GM18870 (cell line): ENCODE measurements around the gene RAB3D.
"Not testable (repeated sequence)": the region's sequence is repeated elsewhere in the genome, so short reads cannot be mapped to it uniquely, and the experiment has no call there.

Experiments
- ATAC-seq: cut with Tn5 transposase; IDR thresholded peaks from one replicate; pipeline ENCODE4 v1.9.1; 2021; ENCODE audit warnings: moderate library complexity; ENCODE audit not compliant: unreplicated experiment

The RAB3D gene

DNA sequence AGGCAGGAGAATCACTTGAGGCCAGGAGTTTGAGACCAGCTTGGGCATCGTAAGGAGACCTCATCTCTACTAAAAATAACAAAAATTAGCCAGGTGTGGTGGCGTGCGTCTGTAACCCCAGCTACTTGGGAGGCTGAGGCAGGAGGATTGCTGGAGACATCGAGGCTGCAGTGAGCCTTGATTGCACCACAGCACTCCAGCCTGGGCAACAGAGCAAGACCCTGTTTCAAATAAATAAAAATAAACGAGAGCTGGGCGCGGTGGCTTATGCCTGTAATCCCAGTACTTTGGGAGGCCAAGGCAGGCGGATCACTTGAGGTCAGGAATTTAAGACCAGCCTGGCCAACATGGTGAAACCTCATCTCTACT, 626 bp upstream of the RAB3D start:
- ATAC-seq = not testable (repeated sequence)

DNA sequence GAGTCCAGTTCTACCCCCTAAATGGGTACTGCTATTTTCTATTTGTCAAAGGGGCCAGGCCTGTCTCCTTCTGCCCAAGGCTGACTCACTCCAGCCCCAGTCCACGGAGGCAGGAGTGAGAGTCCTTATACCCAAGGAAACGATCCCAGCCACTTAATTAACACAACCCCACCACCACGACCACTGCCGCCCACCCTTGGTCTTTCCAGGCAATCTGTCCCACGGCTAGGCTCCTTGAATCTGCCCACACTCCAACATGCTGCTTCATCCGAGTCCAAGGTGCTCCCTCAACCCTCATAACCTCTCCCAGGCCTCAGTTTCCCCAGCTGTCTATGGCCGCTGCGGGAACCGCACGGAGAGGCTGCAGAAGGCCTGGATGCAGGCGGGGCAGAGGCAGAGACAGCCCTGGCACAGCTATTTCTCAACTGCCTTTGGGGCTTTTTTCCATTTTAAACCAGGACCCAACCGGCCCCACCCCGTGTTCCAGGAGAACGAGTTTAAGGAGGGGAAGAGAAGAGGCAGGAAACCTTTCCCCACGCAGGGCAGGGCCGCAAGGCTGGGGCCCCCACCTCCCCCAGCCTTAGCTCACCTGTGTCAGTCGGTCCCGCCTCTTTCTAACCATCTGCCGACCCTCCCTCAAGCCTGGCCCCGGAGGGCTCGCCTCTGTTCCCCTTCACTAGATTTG, 746 bp downstream of the RAB3D start:
- no peak for ATAC-seq

DNA sequence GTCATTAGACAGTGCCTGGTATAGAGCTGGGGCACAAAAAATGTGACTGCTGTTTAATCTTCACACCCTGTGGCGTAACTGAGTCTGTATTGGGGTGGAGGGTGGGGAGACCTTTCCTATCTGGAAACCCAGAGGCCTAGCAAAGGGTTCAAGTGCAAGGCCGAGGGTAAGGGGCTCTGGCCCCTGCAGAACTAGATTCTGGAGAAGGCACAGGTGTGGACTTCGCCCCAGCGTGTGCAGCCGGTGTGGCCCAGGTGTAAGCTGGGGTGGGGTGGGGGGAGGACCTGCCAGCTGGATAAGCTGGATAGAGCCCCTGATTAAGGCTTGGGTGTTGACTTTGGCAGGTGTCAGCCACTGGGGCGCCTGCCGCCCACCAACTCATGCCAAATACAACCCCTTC, 1.3 kb downstream of the RAB3D start:
- no peak for ATAC-seq

DNA sequence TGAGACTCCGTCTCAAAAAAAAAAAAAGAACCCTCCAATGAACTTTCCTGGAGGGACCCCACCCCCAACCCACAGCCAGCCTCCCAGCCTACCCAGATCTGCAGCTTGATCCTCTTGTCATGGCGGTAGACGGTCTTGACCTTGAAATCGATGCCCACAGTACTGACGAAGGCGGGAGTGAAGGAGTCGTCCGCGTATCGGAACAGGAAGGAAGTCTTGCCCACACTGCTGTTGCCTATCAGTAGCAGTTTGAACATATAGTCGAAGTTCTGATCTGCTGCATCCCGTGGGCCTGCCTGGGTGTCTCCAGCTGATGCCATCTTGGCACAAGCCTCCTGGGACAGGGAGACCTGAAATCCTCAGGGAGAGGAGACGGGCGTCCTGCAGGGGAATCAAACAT, 2.4 kb downstream of the RAB3D start:
- no peak for ATAC-seq

DNA sequence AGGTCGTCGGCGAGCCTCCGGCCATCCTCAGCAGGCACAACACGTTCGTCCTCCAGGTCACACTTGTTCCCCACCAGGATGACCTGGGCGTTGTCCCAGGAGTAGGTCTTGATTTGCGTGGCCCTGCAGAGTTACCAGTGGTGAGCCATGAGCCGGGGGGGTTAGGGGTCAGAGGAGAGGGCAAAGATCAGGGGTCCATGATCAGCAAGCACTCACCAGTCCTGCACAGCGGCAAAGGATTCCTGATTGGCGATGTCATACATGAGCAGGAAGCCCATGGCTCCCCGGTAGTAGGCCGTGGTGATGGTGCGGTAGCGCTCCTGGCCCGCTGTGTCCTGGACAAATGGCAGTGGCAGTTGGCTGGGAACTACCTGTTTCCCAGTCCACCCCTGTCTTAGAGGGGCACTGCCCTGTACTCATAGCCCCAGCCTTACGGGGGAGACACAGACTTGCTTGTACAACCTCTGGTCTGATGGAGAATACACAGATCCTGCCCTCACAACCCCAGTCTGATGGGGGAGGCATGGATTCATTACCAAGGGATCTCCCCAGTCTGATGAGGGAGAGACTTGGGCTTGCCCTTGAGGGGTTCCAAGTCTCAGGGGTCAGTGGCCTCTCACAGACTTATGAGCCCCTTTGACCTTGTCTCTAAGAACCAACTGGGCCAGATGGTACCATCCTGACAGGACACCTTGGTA, 3.9 kb downstream of the RAB3D start:
- ATAC-seq = no peak

DNA sequence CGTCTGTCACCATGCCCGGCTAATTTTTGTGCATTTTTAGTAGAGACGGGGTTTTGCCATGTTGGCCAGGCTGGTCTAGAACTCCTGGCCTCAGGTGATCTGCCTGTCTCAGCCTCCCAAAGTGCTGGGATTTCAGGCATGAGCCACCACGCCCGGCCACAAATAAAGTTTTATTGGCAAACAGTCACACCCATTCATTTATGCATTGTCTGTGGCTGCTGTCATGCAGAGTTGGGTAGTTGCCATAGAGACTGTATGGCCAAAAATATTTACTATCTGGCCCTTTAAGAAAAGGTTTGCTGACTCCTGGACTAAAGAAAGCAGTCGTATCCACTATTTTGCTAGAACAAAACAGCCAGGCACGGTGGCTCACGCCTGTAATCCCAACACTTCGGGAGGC, 5.6 kb downstream of the RAB3D start:
- ATAC-seq = not testable (repeated sequence)

DNA sequence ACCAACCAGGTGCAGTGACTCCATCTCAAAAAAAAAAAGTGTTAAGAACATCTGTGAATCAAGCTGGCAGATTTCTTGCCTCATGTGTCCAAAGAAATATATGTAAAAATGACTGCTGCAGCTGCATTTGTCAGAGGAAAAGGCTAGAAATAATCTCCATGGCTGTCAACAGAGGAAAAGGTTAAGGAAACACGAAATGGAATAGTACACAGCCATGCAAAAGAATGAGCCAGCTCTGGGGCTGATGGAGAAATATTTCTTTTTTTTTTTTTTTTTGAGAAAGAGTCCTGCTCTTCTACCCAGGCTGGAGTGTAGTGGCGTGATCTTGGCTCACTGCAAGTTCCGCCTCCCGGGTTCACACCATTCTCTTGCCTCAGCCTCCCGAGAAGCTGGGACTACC, 6.6 kb downstream of the RAB3D start:
- ATAC-seq = no peak

DNA sequence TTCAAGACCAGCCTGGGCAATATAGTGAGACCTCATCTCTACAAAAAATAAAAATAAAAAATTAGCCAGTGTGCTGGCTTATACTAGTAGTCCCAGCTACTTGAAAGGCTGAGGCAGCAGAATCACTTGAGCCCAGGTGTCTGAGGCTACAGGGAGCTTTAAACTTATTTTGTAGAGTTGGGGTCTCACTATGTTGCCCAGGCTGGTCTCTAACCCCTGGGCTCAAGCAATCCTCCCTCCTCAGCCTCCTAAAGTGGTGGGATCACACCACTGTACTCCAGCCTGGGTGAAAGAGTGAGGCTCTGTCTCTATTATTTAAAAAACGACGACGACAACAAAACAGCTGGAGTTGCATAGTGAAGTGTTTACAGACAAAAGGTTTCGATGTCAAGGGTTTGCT, 8.0 kb downstream of the RAB3D start:
- no peak for ATAC-seq

DNA sequence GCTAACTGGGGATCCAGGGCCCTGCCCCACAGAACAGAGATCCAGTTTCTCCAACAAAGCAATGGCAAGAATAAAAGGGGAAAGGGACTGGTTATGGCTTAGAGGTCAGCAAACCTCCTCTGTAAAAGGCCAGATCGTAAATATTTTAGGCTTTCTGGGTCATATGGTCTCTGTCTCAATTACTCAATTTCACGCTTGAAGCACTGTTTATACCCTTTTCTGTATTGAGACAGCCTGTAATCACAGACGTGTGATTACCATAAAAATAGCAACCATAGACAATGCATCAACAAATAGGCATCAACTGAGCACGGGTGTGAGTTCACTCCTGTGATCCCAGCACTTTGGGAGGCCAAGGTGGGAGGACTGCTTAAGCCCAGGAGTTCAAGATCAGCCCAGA, 9.3 kb downstream of the RAB3D start:
- no peak for ATAC-seq

DNA sequence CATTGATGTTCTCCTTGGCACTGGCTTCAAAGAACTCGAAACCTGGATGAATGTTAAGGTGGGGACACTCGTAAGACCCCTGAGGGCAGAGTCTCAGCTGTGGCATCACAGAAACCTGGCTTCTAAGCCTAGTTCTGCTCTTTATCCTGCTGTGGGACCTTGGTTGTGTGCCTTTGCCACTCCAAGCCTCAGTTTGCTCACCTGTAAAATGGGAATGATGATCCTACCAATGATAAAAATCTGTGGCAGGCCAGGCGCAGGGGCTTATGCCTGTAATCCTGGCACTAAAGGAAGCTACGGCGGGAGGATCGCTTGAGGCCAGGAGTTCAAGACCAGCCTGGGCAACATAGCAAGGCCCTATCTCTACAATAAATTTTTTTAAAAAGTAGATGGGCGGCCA, 13.9 kb downstream of the RAB3D start:
- no peak for ATAC-seq

DNA sequence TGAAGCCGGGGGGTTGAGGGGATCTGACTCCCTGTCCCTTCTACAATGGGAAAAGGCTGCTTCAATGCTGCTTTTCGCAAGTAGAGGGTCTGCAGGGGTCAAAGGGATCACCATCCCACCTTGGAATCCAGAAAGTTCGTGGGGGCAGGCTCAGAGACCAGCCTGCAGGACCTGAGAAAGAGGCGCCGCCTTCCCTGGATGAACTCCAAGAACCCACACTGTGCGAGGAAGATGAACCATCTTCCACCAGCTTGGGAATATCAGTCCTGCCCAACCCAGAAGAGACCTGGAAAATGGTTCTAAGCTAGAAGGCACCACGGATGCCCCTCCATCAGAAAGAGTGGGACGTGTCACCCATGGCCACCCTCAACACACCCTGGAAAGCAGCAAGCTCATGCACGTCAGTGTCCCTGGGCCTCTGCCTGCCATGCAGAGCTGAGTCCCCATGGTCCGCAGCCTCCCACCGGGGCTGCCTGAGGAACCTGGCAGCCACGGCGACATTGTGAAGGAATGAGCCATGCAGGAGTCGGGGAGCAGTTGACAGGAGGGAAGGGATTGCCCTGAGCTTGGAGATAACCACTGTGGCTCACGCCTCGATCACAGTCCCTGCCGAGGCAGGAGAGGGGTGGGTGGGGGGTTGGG, 14.6 kb downstream of the RAB3D start:
- no peak for ATAC-seq

DNA sequence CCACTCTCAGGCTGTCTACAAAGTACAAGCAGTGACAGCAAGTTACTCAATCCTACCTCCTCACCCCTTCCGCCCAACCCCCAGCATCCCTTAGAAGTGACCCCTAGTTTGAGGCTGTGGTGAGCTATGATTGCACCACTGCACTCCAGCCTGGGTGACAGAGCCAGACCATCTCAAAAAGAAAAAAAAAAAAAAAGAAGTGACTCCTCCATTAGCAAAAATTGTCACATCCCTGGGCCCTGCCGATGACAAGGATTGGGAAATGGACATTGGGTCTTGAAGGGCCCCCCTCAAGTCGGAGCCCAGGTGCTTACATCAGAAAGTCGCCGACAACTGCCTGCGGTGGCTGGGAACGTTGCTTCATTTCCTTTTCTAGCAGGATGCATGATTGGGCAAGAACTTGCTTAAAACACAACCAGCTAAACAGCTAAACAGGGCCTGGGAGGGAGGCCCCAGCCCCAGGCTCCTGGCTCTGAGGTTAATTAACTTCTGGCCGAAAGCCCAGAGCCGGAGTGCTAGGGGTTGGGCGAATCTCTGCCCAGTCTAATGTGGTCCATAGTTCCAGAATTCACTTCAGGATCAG, 15.3 kb downstream of the RAB3D start:
- ATAC-seq = no peak

DNA sequence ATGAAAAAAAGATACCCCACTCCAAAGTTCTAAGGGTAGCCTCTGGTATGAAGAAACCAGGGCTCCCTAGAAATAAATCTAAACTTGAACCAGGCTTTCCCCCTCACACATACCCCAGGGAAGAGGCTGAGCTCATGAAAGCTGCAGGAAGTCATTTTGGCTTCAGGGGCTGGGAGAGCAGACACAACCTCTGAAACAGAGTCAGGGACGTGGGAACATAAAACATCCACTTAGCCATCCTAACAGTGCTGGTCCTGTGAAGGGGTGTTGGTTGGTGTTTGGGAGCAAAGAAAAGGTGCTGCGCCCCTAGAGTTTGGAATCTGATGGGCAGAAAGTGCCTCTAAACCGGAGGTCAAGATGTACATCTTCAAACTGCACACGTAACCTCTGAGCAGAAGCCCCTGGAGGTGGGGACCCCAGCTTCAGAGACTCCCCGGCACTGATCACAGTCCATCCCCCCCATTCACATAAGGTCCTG, 15.8 kb downstream of the RAB3D start:
- no peak for ATAC-seq

DNA sequence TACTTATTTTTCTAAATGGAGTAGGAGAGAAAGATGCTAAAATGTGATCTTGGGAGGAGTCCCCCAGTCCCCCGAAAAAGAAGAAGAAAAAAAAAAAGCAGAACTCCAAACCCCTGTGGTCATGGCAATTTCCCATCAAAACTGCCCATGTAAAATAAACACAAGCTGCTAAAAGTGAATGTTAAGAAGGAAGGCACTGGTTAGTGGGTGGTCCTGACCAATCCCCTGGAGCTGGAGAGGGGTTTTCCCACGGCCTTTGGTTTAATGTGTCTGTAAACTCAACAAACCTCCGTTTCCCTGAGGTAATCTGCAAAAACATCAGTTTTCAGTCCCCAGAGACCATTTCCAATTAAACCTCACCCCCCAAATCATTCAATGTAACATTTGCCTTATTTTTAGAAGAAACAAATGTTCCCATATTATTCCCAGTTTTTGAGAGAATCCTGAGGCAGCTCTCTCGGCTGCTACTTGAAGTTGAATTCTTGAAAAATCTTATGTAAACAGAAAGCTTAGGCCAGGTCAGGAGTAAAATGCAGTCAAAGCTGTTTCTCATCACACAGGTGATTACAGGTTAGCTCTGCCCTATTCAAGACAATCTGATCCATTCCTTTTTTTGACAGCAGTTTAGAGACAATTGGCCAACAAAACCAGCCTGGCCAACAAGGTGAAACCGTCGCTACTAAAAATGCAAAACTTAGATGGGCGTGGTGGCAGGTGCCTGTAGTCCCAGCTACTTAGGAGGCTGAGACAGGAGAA, 17.0 kb downstream of the RAB3D start:
- ATAC-seq = no peak

DNA sequence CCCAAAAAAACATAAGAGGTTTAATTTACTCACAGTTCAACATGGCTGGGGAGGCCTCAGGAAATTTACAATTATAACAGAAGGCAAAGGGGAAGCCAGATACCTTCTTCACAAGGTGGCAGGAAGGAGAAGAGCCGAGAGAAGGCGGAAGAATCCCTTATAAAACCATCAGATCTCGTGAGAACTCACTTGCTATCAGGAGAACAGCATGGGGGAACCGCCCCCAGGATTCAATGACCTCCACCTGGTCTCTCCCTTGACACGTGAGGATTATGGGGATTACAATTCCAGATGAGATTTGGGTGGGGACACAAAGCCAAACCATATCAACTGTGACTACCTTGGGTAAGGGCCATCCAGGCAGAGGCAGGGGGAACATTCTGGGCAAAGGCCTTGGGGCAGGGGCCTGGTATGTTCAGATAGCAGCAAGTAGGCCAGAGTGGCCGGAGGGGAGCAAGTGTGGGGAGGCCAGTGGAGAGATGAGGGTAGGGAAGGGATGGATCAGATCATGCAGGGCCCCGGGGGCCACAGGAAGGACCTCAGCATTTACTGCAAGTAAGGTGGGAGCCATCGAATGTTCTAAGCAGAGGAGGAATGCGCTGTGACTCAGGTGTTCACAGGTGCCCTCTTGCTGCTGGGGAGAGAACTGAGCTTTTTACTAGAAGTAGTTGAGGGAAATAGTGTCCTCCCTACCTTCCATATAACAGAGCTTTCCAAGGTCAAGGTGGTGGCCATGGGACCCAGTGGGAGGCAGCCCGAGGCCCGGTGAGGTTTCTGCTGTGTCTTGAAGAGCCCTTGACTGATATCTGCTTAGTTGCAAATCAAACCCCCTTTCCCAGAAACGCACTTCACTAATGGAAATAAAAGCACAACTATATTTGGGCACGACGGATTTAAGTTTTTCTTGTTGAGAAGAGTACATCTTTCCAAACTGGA, 18.0 kb downstream of the RAB3D start:
- ATAC-seq = no peak

DNA sequence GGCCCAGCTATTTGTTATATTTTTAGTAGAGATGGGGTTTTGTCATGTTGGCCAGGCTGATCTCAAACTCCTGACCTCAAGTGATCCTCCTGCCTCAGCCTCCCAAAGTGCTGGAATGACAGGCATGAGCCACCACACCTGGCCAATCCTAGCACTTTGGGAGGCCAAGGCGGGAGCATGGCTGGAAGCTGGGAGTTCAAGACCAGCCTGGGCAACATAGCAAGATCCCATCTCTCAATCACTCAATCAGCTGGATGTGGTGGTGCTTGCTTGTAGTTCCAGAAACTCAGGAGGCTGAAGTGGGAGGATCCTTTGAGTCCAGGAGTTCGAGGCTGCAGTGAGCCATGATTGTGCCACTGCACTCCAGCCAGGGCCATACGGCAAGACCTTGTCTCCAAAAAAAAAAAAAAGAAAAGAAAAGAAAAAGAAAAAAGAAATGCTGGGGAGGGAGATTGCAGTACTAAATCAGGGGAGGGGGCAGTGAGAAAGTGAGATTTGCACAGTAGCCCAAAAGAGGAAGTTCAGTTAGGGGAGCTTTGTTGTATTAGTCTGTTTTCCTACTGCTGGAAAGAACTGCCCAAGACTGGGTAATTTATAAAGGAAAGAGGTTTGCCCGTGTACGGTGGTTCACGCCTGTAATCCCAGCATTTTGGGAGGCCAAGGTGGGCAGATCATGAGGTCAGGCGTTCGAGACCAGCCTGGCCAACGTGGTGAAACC, 19.0 kb downstream of the RAB3D start:
- not testable (repeated sequence) for ATAC-seq

DNA sequence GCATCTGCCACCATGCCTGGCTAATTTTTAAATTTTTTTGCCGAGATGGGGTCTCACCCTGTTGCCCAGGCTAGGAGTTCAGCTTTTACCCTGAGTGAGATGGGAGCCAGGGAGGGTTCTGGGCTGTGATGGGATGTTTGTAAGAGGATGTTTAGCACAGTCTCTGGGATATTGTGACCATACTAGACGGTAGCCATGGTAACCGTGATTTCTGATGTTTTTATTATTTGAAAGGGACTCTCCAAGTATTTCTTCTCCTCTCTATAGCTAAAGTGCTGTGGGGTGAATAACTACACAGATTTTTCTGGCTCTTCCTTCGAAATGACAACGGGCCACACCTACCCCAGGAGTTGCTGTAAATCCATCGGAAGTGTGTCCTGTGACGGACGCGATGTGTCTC, 33.1 kb downstream of the RAB3D start:
- ATAC-seq = no peak

DNA sequence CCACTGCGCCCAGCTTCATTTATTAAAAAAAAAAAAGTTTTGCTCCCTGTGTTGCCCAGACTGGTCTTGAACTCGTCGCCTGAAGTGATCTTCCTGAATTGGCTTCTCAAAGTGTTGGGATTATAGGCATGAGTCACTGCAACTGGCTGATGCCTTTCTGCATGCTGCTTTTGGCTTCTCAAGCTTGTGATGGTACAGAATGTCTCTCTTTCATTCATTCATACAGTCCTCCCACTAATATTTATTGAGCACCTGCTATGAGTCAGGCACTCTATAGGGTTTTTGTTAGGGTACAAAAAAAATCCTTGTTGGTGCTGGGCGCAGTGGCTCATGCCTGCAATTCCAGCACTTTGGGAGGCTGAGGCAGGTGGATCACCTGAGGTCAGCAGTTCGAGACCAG, 34.5 kb downstream of the RAB3D start:
- ATAC-seq = no peak

DNA sequence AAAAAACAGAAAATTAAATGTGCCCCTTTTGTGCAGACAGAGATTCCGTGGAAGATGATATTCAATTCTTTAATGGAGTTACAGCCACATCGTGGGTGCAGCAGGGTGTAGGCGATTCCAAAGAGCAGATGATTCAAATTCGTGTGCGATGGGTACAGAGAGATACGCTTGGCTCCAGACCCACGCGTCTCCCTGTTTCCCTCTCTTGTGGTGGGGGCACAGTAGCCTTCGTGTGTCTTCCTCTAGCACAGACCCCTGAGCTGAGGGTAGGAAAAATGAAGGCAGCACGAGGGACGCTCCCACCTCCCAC, 38.7 kb downstream of the RAB3D start:
- ATAC-seq = no peak
